GM12891 (cell line): Measurements from ENCODE around the gene ATP13A2.
A peak's percentile ranks its signal among the peaks of the same experiment; 100 is the strongest.

Experiments used
- DNase-seq: peaks from one replicate; pipeline ENCODE4 v3.0.0; 2011; ENCODE audit warnings: low spot score; ENCODE audit not compliant: insufficient read length
- FAIRE-seq: peaks from 2 replicates; lab custom pipeline; 2011; peaks lifted over from hg19 to GRCh38; lab: Jason Lieb, UNC
- PAX5 ChIP-seq: IDR thresholded peaks from 2 replicates; pipeline ENCODE4 v1.6.1; 2011; ENCODE audit warnings: low read length, moderate library complexity, mild to moderate bottlenecking; ENCODE audit not compliant: insufficient read depth, severe bottlenecking
- POLR2A ChIP-seq: IDR thresholded peaks from 2 replicates; pipeline ENCODE4 v1.6.1; 2011; ENCODE audit warnings: low read depth, low read length, control low read depth
- POLR2AphosphoS5 ChIP-seq: IDR thresholded peaks from 2 replicates; pipeline ENCODE4 v1.6.1; 2011; ENCODE audit warnings: low read depth, low read length, control low read depth
- POU2F2 ChIP-seq: IDR thresholded peaks from 2 replicates; pipeline ENCODE4 v1.6.1; 2011; ENCODE audit warnings: low read depth, mild to moderate bottlenecking, control low read depth, low read length, moderate library complexity
- SPI1 ChIP-seq: IDR thresholded peaks from 2 replicates; pipeline ENCODE4 v1.6.1; 2011; ENCODE audit warnings: low read depth, low read length, control low read depth
- TAF1 ChIP-seq: IDR thresholded peaks from 2 replicates; pipeline ENCODE4 v1.6.1; 2011; ENCODE audit warnings: low read depth, low read length, control low read depth

The ATP13A2 gene

DNA sequence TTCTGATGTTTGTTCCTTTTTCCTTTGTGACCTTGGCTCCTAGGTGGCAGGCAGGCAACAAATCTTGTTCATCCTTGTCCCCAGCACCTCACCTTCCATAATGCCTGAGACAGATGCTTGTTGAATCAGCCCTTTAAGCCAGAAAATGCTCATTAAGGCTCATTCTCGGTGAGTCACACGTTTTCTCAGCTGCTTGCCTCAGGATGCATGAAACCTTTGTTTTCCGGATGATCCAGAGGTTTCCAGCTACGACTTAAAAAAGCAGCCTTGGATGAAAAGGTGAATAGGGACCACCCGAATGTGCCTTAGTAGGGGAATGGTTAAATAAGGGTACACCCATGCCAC, 4.6 kb upstream of the ATP13A2 start:
- TF ChIP-seq TAF1 (no peak), POLR2AphosphoS5 (no peak), POU2F2 (no peak), SPI1 (no peak), PAX5 (no peak), POLR2A (no peak)
- no peak for DNase-seq
- FAIRE-seq, result no peak

DNA sequence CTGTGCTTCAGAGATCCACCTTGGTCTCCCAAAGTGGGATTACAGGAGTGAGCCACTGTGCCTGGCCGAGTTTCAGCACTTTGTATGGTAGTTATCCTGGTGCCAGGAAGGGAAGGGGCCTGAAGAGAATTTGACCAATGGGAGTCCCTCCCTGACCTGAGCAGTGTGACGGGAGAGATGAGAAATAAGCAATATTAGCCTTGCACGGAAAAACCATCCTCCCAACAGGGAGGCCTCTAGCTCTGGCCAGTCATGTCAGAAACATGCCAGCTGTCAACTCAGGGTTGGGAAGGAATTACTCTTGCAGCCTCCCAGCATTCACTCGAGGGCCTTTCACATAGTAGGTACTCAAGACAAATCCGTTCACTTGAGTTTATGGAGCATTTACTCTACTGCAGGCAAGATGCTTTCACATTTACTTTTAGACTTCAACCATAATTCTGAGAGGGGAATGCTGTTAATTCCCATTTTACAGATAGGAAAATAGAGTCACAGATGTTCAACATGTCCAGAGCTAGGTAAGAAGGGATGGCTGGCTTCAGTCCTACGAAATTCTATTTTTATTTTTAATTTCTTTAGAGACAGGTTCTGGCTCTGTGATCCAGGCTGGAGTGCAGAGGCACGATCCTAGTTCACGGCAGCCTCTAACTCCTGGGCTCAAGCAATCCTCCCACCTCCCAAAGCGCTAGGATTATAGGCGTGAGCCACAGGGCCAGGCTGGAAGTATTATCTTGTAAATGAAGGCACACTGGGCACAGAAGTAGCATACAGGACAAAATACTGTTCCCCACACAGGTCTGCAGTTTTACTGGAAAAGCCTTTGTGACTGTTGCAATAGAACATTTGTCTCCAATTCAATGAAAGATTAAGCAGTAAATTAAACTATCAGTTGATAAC, 3.2 kb upstream of the ATP13A2 start:
- TF ChIP-seq SPI1, result no peak
- no peak for TF ChIP-seq PAX5
- no peak for TF ChIP-seq TAF1
- no peak for TF ChIP-seq POLR2AphosphoS5
- no peak for TF ChIP-seq POLR2A
- TF ChIP-seq POU2F2, result no peak
- FAIRE-seq, result no peak
- no peak for DNase-seq

DNA sequence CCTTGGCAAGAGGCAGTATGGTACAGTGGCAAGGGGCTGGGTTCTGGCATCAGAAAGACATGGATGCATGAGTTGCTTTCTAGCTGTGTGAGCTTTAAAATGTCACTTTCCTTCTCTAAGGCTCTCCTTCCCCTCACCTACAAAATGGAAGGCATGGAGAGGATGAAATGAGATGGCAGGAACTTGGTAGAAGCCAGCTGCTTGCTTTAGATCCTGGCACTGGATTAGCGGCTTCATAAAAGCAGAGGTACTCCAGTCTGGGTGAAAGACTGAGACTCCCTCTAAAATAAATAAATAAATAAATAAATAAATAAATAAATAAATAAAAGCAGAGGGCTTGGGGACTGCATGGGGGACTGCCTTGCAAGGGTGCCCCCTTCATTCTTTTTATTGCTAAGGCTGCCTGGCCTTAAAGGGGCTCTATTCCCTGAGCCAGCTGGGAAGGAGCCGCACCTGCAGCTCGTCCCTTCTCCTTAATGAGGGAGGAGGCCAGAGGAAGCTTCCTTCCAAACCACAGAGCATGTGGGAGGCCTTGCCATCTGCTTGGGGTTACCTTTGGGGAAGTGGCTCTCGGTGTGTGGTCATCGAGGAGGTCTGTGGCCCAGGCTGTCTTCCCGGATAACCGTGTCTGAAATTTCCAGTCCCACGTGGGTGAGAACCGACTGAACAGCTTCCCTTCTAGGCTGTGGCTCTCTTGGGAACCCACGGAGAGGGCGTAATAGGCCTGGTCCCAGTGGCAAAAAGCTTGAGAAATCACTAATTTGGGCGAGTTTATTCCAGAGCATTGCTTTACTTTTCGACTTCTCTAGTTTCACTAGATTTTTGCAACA, 2.0 kb upstream of the ATP13A2 start:
- FAIRE-seq (no peak), DNase-seq (no peak)
- TF ChIP-seq POLR2AphosphoS5 (no peak), SPI1 (peak; percentile 74)

DNA sequence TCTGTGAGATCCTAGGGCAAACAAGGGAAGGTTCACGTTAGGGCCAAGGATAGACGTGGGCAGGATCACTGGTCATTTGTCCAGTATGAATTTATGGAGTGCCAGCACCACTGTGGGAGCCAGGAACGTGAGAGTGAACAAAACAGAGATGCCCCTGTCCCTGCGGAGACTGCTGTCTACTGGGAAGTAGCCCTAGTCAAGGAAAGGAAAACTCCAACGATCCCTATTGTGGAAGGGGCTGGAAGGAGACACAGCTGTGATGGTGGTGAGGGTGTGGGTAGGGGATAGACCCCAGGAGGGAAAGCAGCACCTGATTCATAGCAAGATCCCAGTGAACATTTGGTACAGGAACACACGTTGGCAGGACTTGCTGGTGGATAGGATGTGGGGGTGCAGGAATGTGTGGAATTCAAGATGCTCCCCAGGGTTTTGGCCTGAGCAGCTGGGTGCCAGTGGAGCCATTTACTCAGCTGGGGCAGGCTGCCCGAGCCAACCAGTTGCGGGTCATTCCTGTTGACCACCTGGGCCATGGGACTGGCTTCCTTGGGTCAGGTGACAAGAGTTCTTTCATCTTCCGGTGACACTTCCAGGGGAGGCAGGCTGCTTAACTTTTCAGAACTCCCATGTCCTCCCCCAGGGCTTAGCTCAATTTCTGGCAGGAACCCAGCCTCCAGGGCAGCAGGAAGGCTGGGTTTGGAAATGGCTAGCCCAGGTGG, 1.2 kb upstream of the ATP13A2 start:
- FAIRE-seq (peak; percentile 13), DNase-seq (no peak)

DNA sequence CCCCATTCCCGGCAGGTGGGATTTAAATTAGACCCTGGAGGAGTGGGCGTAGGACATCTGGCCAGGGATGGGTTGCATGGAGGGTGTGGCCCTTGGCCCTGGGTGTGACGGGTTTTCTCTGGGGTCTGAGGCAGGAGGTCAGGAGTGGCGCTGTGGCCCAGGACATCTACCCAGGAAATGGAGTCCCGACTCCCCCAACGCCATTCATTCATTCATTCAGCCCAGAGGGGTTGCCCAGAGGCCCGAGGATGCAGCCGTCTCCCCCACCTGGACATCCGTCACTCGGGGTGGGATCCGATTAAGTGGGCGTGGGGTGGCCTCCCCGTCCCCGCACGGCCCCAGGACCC, 663 bp downstream of the ATP13A2 start:
- TF ChIP-seq POLR2AphosphoS5, result no peak
- no peak for TF ChIP-seq SPI1
- TF ChIP-seq PAX5, result no peak
- FAIRE-seq (peak; percentile 41), DNase-seq (no peak)

More for the DNA sequence above, 1.2 kb upstream of the ATP13A2 start:
- TF ChIP-seq POLR2A, result no peak
- TF ChIP-seq SPI1, result no peak
- no peak for TF ChIP-seq TAF1
- no peak for TF ChIP-seq PAX5
- TF ChIP-seq POU2F2, result no peak
- no peak for TF ChIP-seq POLR2AphosphoS5

DNA sequence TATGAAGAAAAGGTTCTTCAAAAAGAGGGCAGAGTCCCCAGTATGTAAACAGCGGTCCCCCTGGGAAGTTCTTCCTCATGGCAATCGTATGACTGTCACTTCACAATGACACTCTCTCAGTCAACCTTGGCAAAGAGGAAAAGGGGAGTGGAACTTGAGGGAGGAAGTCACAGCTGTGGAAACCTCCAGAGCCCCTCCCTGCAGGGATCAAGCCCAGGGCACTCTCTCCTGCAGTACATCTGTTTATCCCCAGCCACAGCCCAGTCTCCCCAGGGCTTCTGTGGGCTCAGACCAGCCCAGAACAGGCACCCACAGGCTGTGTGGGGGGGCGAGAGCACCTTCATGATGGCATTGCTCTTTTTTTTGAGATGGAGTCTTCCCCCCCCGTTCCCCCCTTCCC, 2.0 kb downstream of the ATP13A2 start:
- FAIRE-seq, result no peak
- no peak for DNase-seq
- TF ChIP-seq SPI1, result peak; percentile 19; the same call in 1 of the 2 replicates
- TF ChIP-seq PAX5, result no peak

DNA sequence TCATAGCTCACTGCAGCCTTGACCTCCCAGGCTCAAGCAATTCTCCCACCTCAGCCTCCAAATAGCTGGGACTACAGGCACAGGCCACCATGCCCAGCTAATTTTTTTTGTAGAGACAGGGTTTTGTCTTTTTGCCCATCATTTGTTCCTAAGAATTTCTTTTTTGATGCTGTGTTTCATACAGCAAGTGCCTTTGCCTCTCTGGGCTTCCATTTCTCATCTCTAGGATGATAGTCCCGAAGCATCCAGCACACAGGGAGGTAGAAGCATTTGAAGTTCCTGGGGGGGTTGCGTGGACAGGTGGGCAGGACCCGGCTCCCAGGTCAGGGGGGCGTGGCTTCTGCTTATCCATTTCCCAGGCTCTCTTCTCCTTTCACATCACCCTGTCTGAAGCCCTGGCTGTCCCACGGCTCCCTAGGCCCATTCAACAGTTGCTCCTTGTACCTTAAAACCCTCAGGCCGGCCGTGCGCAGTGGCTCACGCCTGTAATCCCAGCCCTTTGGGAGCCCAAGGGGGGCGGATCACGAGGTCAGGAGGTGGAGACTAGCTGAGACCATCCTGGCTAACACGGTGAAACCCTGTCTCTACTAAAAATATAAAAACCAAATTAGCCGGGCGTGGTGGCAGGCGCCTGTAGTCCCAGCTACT, 3.4 kb downstream of the ATP13A2 start:
- FAIRE-seq (no peak), DNase-seq (no peak)
- TF ChIP-seq POLR2A, result no peak

DNA sequence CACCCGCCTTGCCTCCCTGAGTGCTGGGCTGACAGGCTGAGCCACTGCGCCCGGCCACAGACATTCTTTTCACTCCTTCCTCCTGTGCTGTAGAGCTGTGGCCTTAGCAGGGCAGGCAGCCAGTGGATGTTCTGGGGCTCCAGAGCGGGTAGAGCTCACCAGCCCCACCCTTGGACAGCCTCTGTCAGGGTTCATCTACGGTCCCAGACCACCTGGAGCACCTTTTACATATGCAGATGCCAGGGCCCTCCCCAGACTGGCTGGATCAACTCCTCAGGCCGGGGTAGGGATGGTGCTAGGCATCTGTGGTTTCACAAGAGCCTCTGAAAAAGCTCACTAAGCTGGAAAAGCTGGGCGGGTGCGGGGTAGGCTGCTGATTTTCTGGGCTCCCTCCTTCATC, 4.6 kb downstream of the ATP13A2 start:
- DNase-seq (no peak), FAIRE-seq (no peak)
- TF ChIP-seq TAF1 (no peak), SPI1 (no peak), POU2F2 (no peak), POLR2AphosphoS5 (no peak)

DNA sequence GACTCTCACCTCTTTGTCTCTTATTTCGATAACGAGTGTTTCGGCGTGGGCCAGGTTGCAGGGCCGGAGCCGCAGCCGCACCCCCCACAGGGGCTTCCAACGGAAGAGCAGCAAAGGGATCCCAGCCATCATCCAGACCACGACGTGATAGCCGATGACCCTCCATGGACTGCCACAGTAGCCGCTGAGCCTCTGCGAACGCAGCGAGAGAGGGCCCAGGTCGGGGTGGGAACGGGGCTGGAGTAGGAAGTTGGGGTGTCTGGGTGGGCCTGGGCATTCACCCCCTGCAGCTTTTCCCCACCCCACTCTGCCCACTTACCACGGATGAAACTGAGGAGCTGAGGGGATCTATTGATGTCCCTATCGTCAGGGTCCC, 6.4 kb downstream of the ATP13A2 start:
- FAIRE-seq, result no peak
- TF ChIP-seq POLR2AphosphoS5 (no peak), PAX5 (no peak), SPI1 (no peak), POU2F2 (no peak), POLR2A (no peak)
- DNase-seq, result no peak
